ENCODE results near the gene MYOT. TPM values are rescaled to one million over a fixed set of nuclear protein-coding genes. Genes with fewer than 3 reads are reported as not detected.

The MYOT gene, protein sequence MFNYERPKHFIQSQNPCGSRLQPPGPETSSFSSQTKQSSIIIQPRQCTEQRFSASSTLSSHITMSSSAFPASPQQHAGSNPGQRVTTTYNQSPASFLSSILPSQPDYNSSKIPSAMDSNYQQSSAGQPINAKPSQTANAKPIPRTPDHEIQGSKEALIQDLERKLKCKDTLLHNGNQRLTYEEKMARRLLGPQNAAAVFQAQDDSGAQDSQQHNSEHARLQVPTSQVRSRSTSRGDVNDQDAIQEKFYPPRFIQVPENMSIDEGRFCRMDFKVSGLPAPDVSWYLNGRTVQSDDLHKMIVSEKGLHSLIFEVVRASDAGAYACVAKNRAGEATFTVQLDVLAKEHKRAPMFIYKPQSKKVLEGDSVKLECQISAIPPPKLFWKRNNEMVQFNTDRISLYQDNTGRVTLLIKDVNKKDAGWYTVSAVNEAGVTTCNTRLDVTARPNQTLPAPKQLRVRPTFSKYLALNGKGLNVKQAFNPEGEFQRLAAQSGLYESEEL
- total RNA-seq = not detected in 2 replicates
- total RNA-seq (2013) = 4.4 TPM
- not detected in 2 replicates for polyA plus RNA-seq
- not detected in 2 replicates for polyA minus RNA-seq

GRCh38 chr5:137867664-137868063 is at the start of gene MYOT:
TSS of gene MYOT (plus strand) at chr5:137867860. CDS start at chr5:137870652, 2,792 bp downstream.
- Histone ChIP-seq H3K27me3 (replicated peaks in 1 of 4; ENCODE audit: control extremely low read depth in 1 of 4, control insufficient read depth in 3 of 4, insufficient read depth in 4 of 4, low read length in 3 of 4) (no peaks in the 10 kb centered on the region), H3K9ac (ENCODE audit: low read length) (no peak within 1 kb of the TSS), H3K4me1 (ENCODE audit: control insufficient read depth in 2 of 2, insufficient read depth in 2 of 2, low read length in 2 of 2) (no peaks in the 10 kb centered on the region), H3K9me3 (ENCODE audit: control extremely low read depth in 1 of 3, control insufficient read depth in 2 of 3, insufficient read depth in 1 of 3, low read length in 2 of 3) (no peaks in the 10 kb centered on the region), H2AFZ (ENCODE audit: insufficient read depth, low read depth, low read length, poor library complexity, severe bottlenecking) (no peak within 1 kb of the TSS), H4K20me1 (ENCODE audit: control insufficient read depth, insufficient read depth, low read length, poor library complexity, severe bottlenecking) (no peaks in the 10 kb centered on the region), H3K36me3 (replicated peaks in 1 of 2; ENCODE audit: control extremely low read depth in 1 of 2, control insufficient read depth in 1 of 2, extremely low read depth in 1 of 2, insufficient read depth in 2 of 2, low read length in 1 of 2) (no peaks in the 10 kb centered on the region), H3K4me3 (ENCODE audit: control extremely low read depth in 1 of 5, extremely low read depth in 1 of 5, insufficient read depth in 1 of 5, low read depth in 2 of 5, low read length in 4 of 5) (no peak within 1 kb of the TSS), H3K27ac (ENCODE audit: low read length in 2 of 2) (no peak within 1 kb of the TSS), H3K4me2 (replicated peaks; ENCODE audit: low read depth, low read length, poor library complexity, severe bottlenecking) (no peak within 1 kb of the TSS), H3K79me2 (ENCODE audit: control insufficient read depth, insufficient read depth, low read length) (no peaks in the 10 kb centered on the region)
- Mint-ChIP-seq H3K27me3 (no peaks in the 10 kb centered on the region), H3K27ac (no peak within 1 kb of the TSS), H3K4me3 (no peak within 1 kb of the TSS), H3K4me1 (peaks cover 8% of the 10 kb centered on the region), H3K9me3 (ENCODE audit: insufficient read depth) (no peaks in the 10 kb centered on the region)
- ATAC-seq (ENCODE audit: low read depth) (no peak), DNase-seq (no peak)
- POLR2A ChIA-PET = no interaction called here
- TF ChIP-seq CTCF (IDR thresholded peaks at IDR 0.05) (no peak), EZH2 (IDR thresholded peaks at IDR 0.05; ENCODE audit: borderline replicate concordance, insufficient read depth, low read depth, low read length, poor library complexity, severe bottlenecking) (no peak)
- no CpG with 5 or more reads among the region's 3 CpGs for WGBS (ENCODE audit: insufficient coverage)
- CTCF ChIA-PET = interaction anchor here (0.6 kb wide), 1 partner anchor 133 kb away, joined by 3 read pairs; no protein-coding TSS in a partner anchor
- intact Hi-C loops (cut with micrococcal nuclease) = no loop called here

DNA sequence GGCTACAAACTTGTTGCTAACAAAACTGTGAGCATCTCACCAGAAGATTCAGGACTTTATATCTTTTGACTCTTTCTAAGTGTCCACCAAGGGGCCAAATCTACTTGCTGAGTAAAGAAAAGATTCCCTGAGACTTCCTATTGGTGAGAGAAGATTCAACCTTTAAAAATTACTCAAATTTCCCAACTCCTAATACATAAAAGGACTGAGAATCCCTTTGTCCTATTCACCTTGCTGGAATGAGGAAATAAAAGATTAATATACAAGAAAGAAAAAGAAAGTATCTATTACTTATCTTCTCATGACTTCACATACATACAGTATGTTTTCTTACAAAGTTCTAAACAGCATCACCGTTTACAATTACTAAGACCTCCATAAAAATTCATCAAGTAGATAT is 47.9 kb upstream of the MYOT start:
- H3K4me1 Mint-ChIP-seq = no peaks in the 10 kb centered on the region
- Histone ChIP-seq H3K36me3 (replicated peaks in 1 of 2; ENCODE audit: control extremely low read depth in 1 of 2, control insufficient read depth in 1 of 2, extremely low read depth in 1 of 2, insufficient read depth in 2 of 2, low read length in 1 of 2) (no peaks in the 10 kb centered on the region), H3K27me3 (replicated peaks in 1 of 4; ENCODE audit: control extremely low read depth in 1 of 4, control insufficient read depth in 3 of 4, insufficient read depth in 4 of 4, low read length in 3 of 4) (no peaks in the 10 kb centered on the region), H4K20me1 (ENCODE audit: control insufficient read depth, insufficient read depth, low read length, poor library complexity, severe bottlenecking) (no peaks in the 10 kb centered on the region), H3K4me2 (replicated peaks; ENCODE audit: low read depth, low read length, poor library complexity, severe bottlenecking) (no peak overlapping the region), H3K9me3 (ENCODE audit: control extremely low read depth in 1 of 3, control insufficient read depth in 2 of 3, insufficient read depth in 1 of 3, low read length in 2 of 3) (no peaks in the 10 kb centered on the region), H3K4me3 (ENCODE audit: control extremely low read depth in 1 of 5, extremely low read depth in 1 of 5, insufficient read depth in 1 of 5, low read depth in 2 of 5, low read length in 4 of 5) (no peak overlapping the region), H2AFZ (ENCODE audit: insufficient read depth, low read depth, low read length, poor library complexity, severe bottlenecking) (no peak overlapping the region), H3K9ac (ENCODE audit: low read length) (no peak overlapping the region), H3K79me2 (ENCODE audit: control insufficient read depth, insufficient read depth, low read length) (no peaks in the 10 kb centered on the region), H3K27ac (ENCODE audit: low read length in 2 of 2) (no peak overlapping the region), H3K4me1 (ENCODE audit: control insufficient read depth in 2 of 2, insufficient read depth in 2 of 2, low read length in 2 of 2) (no peaks in the 10 kb centered on the region)
- no peaks in the 10 kb centered on the region for H3K9me3 Mint-ChIP-seq (ENCODE audit: insufficient read depth)
- intact Hi-C loops (cut with micrococcal nuclease) = loop anchor here (10.0 kb wide), 1 partner anchor 155 kb away; no protein-coding TSS in a partner anchor
- no peaks in the 10 kb centered on the region for H3K27me3 Mint-ChIP-seq
- ChIA-PET POLR2A (no interaction called here), CTCF (interaction anchor here (1.8 kb wide), 1 partner anchor 41 kb away, joined by 13 read pairs; no protein-coding TSS in a partner anchor)
- H3K27ac Mint-ChIP-seq = no peak overlapping the region
- TF ChIP-seq EZH2 (IDR thresholded peaks at IDR 0.05; ENCODE audit: borderline replicate concordance, insufficient read depth, low read depth, low read length, poor library complexity, severe bottlenecking) = no peak
- no peak for TF ChIP-seq CTCF (IDR thresholded peaks at IDR 0.05)
- ATAC-seq (ENCODE audit: low read depth) = no peak
- H3K4me3 Mint-ChIP-seq = no peak overlapping the region
- no peak for DNase-seq
- no CpG with 5 or more reads among the region's 1 CpG for WGBS (ENCODE audit: insufficient coverage)

Data from B cell (primary cell).